Superior temporal gyrus (tissue), 1 donor: ENCODE measurements around the gene BCAP31.
"Not testable (repeated sequence)": the region's sequence is repeated elsewhere in the genome, so short reads cannot be mapped to it uniquely, and the experiment has no call there.

Experiments used
- DNase-seq: peaks from one replicate; pipeline ENCODE4 v3.0.0-alpha.2; 2016; ENCODE audit errors: extremely low spot score

Gene BCAP31

DNA sequence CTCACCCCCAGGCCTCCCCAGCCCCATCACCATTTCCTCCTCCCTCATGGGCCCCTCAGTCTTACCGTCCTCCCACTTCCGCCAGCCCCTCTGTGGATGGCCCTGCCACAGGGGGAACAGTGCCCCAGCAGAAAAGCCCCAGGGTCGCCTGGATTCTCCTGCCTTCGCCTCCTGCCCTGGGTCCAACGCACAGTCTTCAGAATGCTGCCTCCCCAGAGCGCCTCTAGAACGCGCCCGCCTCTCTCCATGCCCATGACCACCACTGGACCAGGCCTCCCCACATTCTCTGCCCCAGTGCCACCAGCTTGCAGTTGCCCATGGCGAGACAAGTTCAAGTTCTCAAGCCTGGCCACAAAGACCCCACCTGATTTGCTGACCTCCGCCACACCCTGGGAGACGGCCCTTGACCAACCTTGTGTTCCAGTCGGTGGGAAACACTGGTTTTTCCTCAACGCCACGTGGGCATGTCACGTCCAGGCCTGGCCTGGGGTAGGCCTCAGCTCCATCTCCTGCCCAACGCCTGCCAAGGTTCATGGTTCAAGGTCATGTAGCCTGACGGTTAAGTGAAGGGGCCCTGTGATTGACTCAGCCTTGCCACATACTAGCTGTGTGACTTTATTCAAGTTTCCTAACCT, 39.2 kb upstream of the BCAP31 start:
- no peak for DNase-seq

DNA sequence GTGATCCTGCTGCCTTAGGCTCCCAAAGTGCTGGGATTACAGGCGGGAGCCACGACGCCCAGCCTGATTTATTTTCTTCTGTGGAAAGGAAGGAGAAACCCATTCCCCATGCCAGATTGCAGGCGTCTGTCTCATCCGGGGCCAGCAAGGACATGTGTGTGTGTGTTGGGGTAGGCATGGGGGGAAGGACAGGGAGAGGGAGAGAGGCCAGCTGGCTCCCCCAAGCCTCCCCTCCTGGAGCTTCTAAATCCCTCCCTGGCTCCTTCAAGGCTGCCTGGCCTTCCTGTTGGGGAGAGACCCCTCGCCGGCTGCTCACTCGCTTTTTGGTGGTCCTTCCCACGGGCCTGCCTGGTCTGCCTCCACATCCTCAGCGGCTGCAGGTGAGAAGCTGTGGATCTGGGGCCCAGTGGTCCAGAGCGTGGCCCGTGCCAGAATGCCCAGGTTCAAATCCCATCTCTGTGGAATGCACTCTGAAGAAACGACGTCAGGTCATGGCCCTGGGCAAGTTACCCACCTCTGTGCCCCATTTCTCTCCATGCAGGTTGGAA, 38.5 kb upstream of the BCAP31 start:
- no peak for DNase-seq

DNA sequence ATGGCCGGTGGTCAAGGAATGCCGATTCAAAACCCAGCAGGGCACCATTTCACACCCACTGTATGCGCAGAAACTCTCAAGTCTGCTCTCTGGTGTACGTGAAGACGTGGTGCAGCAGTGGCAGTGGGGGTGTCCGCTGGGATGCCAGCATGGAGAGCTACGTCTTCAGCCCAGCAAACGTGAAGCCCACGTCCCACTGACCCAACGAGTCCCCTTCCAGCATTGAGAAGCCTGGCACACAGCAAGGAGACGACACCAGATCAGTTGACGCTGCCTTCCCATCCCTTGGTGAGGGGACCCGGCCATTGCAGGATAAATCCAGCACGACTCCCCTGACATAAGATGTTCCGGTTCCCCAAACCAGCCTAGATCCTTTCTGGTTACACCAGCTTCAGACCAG, 37.7 kb upstream of the BCAP31 start:
- no peak for DNase-seq

GRCh38 chrX:153755136-153755535, 30.9 kb upstream of the BCAP31 start:
- DNase-seq = no peak

- no peak for DNase-seq
Measured at GRCh38 chrX:153750127-153750774, 26.1 kb upstream of the BCAP31 start.

GRCh38 chrX:153749017-153749416, 24.8 kb upstream of the BCAP31 start:
- not testable (repeated sequence) for DNase-seq

DNA sequence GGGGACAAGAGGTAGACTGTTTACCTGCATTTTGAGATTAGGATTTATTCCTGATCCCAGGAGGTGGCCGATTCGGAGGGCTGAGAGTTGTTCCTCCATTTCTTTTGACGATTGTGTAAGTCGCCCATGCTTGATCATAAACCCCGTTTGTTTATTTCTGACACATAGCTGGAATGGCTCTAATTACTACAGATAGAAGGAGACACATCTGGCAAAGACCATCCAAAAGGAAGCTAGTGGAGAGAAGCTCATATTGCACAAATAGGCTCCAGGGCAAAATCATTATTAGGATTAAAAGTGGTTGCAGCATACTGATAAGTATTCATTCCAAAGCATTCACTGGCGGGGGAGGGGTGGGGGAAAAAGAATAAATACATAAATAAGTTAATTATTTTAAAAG, 22.8 kb upstream of the BCAP31 start:
- not testable (repeated sequence) for DNase-seq

DNA sequence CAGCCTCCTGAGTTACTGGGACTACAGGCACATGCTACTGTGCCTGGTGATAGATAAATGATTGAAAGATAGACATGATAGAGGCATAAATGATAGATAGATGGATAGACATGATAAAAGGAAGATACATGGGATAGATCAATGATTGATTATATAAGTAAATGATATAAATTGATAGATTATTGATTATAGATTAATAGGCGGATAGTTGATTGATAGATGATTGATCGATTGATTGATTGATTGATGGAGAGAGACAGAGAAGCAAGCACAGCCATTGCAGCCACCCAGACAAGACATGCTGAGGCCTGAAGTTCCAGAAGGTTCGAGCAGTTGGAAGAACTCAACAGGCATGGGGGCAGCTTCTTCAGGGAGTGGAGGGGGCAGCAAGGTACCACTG, 22.2 kb upstream of the BCAP31 start:
- DNase-seq = no peak

DNA sequence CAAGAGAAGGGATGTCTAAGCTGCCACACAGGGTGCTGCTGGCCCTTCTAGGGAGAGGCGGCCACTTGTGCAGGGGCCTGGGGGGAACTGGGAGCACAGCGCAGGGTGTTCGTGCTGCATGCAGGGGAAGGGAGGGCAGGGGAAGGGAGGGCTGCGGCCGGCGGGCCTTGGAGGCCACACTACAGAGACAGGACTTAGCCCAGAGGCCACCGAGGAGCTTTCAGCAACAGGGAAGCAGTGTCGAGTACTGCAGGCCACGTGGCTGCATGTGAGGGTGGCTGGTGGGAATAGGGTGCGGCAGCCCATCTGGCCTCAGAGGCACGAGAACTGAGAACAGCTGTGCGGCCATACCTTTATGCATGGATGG, 20.9 kb upstream of the BCAP31 start:
- DNase-seq = not testable (repeated sequence)

DNA sequence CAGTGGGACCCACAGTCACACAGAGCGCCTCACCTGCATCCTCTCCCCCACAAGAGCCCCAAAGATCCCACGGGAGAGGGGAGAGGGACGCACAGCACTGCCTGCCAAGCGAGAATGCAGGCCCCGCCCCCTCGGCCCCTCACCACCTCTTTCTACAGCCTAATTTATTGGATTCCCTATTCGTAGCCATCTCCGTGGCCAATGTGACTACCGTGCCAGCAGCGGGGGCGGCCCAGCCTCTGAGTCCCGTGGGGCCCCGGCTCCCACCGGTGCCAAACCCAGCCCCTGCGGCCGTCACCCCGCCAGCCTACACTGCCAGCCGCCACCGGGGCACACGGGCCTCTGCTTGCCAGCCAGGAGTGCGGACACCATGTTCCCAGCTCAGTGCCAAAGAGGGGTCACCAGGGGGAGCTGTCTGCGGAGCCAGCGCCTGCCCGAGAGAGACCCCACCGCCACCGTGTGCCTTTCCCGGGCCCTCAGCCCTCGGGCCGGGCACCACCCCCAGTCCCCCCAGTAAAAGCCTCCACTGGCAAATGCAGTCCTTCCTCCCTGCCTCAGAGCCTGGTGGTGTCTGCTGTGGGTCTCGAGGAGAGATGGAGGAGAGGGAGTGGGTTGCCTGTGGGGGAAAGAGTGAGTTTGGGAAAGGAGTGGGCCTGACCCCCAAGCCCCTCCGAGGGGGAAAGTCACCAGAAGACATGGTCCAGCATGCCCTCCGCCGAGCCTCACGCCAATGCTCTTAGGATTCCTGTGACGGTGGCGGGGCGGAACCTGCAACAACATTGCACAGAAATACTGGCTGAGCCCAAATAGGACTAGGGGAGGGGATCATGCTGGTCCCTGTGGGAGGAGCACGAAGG, 20.3 kb upstream of the BCAP31 start:
- no peak for DNase-seq

DNA sequence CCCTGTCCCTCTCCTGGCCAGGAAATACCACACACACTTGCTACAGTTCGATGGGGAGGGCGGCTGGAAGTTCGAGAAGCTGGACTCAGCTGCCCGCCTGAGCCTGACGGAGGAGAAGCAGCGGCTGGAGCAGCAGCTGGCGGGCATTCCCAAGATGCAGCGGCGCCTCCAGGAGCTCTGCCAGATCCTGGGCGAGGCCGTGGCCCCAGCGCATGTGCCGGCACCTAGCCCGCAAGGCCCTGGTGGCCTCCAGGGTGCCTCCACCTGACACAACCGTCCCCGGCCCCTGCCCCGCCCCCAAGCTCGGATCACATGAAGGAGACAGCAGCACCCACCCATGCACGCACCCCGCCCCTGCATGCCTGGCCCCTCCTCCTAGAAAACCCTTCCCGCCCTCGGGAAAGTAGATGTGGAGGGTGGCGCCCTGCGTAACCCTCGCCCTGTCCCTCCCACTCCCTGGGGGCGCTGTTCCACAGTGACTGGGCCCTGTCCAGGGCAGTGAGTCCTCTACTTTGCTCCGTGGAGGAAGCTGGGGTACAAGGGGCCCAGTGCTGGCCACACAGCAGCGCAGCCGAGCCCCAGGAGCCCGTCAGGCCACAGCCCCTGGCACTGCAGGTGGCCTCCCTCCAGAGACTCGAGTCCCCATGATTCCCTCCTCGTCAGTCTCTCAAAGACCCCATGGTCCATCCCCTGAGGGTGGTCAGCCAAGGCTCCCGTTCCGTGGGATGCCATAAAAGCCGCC, 19.5 kb upstream of the BCAP31 start:
- DNase-seq = not testable (repeated sequence)

- not testable (repeated sequence) for DNase-seq
Measured at GRCh38 chrX:153742796-153743467, 18.7 kb upstream of the BCAP31 start.

DNA sequence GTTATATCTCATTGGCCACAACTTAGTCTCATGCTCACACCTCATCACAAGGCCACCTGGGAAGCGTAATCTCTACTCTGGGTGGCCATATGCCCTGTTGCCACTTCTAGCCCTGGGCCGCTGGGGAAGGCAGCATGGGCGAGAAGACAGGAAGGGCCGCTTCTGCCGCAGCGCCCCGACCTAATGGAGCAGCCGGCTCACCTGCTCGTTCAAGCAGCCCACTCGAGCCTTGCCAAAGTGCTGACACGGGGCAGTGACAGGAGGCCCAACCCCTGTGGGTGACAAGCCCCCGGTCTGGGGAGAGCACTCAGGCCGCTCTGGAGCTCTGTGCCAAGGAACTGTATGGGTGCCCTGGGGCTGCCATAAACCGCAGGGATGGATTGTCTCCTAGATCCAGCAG, 17.9 kb upstream of the BCAP31 start:
- DNase-seq = not testable (repeated sequence)

DNA sequence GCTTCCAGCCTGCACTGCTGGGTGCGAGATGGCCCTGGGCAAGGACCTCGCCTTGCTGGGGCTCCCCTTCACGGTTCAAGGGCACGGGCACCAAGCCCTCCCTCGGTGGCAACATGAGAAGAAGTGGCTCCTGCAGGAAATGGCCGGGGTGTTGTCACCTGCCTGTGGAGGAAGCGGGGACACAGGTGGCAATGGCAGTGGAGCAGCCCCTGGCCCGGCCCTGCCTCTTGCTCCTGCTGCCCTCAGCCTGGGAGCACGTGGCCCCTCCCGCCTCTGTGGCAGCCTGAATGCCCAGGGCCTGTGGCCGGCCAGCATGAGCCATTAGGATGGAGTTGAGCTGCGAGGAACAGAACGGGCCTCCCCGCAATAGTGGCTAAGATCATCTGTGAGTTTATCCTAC, 17.3 kb upstream of the BCAP31 start:
- DNase-seq = no peak

GRCh38 chrX:153740631-153741222, 16.5 kb upstream of the BCAP31 start:
- no peak for DNase-seq

- no peak for DNase-seq
Measured at GRCh38 chrX:153739754-153740486, 15.7 kb upstream of the BCAP31 start.

DNA sequence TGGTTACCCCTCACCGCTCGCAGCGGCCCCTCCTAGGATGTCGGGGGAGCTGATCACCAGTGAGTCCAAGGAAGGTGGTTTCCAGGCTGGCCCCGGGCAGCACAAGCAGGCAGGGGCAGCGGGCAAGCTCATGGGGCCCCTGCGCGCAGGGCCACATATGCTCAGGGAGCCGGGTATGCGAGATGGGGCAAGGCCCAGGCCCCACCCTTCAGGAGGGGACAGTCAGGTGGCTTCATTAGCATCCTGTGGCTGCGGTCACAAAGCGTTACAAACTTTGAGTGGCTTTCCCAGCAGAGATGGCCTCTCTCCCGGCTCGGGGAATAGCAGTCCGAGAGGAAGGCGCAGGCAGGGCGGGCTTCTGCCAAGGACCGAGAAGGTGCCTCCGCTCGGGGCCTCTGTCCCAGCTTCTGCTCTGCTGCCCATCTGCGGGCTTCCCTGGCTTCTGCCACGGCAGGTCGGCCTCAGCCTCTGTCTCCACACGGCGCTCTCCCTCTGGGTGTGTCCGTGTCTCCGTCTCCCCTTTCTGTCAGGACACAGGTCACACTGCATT, 13.9 kb upstream of the BCAP31 start:
- DNase-seq = no peak

GRCh38 chrX:153736871-153737441, 12.8 kb upstream of the BCAP31 start:
- DNase-seq = no peak

DNA sequence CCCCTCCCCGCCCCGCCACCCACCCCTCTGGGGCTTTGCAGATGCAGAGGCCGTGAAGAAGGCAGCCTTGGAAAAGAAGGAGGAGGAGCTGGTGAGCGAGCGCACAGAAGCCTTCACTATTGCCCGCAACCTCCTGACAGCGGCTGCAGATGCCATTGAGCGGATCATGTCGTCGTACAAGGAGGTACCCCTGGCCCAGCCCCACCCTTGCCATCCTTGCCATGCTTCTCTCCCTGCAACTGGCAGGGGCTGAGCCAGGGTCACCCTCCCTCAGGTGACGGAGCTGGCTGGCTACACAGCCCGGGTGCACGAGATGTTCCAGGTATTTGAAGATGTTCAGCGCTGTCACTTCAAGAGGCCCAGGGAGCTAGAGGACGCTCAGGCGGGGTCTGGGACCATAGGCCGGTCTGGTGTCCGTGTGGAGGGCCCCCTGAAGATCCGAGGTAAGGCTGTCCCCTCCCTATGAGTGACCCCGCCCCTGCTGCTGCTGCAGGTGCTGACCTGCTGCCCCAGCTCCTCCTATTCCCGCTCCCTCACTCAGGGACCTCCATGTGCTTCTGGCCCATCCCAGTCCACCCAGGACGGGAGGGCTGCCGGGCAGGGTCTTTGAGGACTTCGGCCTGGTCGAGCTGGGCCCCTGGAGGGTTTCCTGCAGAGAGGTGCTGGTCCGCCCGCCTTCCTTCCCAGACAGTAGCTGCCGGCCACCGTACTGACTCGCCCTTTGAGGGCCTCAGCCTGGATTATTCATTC, 12.1 kb upstream of the BCAP31 start:
- DNase-seq = no peak
